OCI-LY3 (cell line): Measurements from ENCODE around the gene GAS7.

Experiments used
- H2AFZ ChIP-seq: fragments of 200-600, 300-600 bp; shearing (Covaris generic); 2 replicates; pipeline ENCODE4 v1.6.0; 2014; ENCODE audit warnings: antibody characterized with exemption, low read depth, low read length
- H3K27ac ChIP-seq: fragments of 200-600, 300-600 bp; sonication (generic); 2 replicates; pipeline ENCODE4 v1.5.1; 2014; ENCODE audit warnings: mild to moderate bottlenecking, low read length, moderate library complexity, mixed read lengths
- H3K27me3 ChIP-seq: fragments of 200-600, 300-600 bp; sonication (generic); 2 replicates; pipeline ENCODE4 v1.6.1; 2014; ENCODE audit warnings: low read depth, low read length, mixed read lengths
- H3K36me3 ChIP-seq: fragments of 200-600, 300-600 bp; sonication (generic); replicated peaks from 2 replicates; pipeline ENCODE3; 2014; ENCODE audit warnings: low read depth, low read length, mixed read lengths
- H3K4me1 ChIP-seq: fragments of 300-600, 200-600 bp; sonication (generic); 2 replicates; pipeline ENCODE4 v1.6.1; 2014; ENCODE audit warnings: low read length, mixed read lengths
- H3K4me2 ChIP-seq: fragments of 200-600, 300-600 bp; sonication (generic); 2 replicates; pipeline ENCODE4 v1.6.1; 2014; ENCODE audit warnings: low read length, mixed read lengths
- H3K4me3 ChIP-seq: fragments of 300-600, 200-600 bp; sonication (generic); 2 replicates; pipeline ENCODE4 v1.5.1; 2014; ENCODE audit warnings: antibody characterized with exemption, mild to moderate bottlenecking, low read length, moderate library complexity
- H3K79me2 ChIP-seq: fragments of 300-600, 200-600 bp; shearing (Covaris generic); 2 replicates; pipeline ENCODE4 v1.6.1; 2014; ENCODE audit warnings: mild to moderate bottlenecking, low read length, mixed read lengths
- H3K9ac ChIP-seq: fragments of 300-600, 200-600 bp; shearing (Covaris generic); 2 replicates; pipeline ENCODE4 v1.6.0; 2014; ENCODE audit warnings: mild to moderate bottlenecking, low read length, moderate library complexity
- H3K9me3 ChIP-seq: fragments of 200-600, 300-600 bp; shearing (Covaris generic); 2 replicates; pipeline ENCODE4 v1.6.1; 2014; ENCODE audit warnings: low read length, mixed read lengths; ENCODE audit not compliant: insufficient read depth
- H4K20me1 ChIP-seq: fragments of 200-600, 300-600 bp; sonication (generic); 2 replicates; pipeline ENCODE4 v1.6.1; 2016; ENCODE audit warnings: low read length, mixed read lengths; ENCODE audit not compliant: insufficient read depth
- EZH2phosphoT487 ChIP-seq: fragments of 200-600 bp; shearing (Covaris generic); IDR thresholded peaks from 2 replicates; pipeline ENCODE4 v1.6.1; 2018; ENCODE audit warnings: antibody characterized with exemption, mixed run types, low read depth
- TF ChIP-seq, protein P1 (sequence below): fragments of 200-600, 300-600 bp; sonication (generic); IDR thresholded peaks from 2 replicates; pipeline ENCODE4 v1.5.1; 2014; ENCODE audit warnings: antibody characterized with exemption, low read length, low read depth

Gene GAS7

GRCh38 chr17:9860851-9861250 is 337.6 kb downstream of the GAS7 start:
- Histone ChIP-seq H3K4me1 (no peaks in the 10 kb centered on the region), H3K79me2 (no peaks in the 10 kb centered on the region), H3K27ac (no peak overlapping the region), H3K9me3 (no peaks in the 10 kb centered on the region), H3K27me3 (no peaks in the 10 kb centered on the region), H3K4me2 (no peak overlapping the region), H2AFZ (no peak overlapping the region), H3K4me3 (no peak overlapping the region), H3K9ac (no peak overlapping the region), H3K36me3 (no peaks in the 10 kb centered on the region), H4K20me1 (no peaks in the 10 kb centered on the region)
- TF ChIP-seq, protein P1, sequence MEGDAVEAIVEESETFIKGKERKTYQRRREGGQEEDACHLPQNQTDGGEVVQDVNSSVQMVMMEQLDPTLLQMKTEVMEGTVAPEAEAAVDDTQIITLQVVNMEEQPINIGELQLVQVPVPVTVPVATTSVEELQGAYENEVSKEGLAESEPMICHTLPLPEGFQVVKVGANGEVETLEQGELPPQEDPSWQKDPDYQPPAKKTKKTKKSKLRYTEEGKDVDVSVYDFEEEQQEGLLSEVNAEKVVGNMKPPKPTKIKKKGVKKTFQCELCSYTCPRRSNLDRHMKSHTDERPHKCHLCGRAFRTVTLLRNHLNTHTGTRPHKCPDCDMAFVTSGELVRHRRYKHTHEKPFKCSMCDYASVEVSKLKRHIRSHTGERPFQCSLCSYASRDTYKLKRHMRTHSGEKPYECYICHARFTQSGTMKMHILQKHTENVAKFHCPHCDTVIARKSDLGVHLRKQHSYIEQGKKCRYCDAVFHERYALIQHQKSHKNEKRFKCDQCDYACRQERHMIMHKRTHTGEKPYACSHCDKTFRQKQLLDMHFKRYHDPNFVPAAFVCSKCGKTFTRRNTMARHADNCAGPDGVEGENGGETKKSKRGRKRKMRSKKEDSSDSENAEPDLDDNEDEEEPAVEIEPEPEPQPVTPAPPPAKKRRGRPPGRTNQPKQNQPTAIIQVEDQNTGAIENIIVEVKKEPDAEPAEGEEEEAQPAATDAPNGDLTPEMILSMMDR: no peak
- no peak for TF ChIP-seq EZH2phosphoT487
